ENCODE measurements around the gene ALDOC.

DNA sequence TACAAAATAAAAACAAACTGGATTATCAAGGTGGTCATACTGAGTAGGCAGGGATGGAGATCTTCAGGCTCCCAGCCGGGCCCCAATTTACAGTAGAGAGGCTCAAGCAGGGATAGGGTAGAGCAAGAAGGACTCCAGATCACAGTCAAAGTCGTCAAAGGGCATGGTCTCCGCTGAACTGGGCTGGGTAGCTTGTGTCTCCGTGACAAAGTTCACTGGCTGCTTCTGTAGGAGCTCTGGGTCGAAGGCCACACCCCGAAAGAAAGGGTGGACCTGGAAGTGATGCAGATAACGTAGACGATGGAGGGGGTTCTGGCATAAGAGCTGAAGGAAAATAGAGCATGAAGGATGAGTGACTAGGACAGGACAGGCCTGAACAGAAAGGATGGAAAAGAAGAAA is 33.7 kb upstream of the ALDOC start:
- TF ChIP-seq, protein P1, sequence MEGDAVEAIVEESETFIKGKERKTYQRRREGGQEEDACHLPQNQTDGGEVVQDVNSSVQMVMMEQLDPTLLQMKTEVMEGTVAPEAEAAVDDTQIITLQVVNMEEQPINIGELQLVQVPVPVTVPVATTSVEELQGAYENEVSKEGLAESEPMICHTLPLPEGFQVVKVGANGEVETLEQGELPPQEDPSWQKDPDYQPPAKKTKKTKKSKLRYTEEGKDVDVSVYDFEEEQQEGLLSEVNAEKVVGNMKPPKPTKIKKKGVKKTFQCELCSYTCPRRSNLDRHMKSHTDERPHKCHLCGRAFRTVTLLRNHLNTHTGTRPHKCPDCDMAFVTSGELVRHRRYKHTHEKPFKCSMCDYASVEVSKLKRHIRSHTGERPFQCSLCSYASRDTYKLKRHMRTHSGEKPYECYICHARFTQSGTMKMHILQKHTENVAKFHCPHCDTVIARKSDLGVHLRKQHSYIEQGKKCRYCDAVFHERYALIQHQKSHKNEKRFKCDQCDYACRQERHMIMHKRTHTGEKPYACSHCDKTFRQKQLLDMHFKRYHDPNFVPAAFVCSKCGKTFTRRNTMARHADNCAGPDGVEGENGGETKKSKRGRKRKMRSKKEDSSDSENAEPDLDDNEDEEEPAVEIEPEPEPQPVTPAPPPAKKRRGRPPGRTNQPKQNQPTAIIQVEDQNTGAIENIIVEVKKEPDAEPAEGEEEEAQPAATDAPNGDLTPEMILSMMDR (conservative IDR thresholded peaks at IDR 0.05; ENCODE audit: low read depth in 2 of 2) = no peak
- TF ChIP-seq EZH2phosphoT487 (IDR thresholded peaks at IDR 0.05; ENCODE audit: unreplicated experiment) (no peak), EZH2 (IDR thresholded peaks at IDR 0.05; ENCODE audit: low read depth, unreplicated experiment) (no peak), POLR2AphosphoS5 (IDR thresholded peaks at IDR 0.05; ENCODE audit: low read depth) (no peak), CREB1 (CRISPR knock-in tag; IDR thresholded peaks at IDR 0.05; ENCODE audit: low read depth) (no peak)
- TF ChIP-seq, protein P2, sequence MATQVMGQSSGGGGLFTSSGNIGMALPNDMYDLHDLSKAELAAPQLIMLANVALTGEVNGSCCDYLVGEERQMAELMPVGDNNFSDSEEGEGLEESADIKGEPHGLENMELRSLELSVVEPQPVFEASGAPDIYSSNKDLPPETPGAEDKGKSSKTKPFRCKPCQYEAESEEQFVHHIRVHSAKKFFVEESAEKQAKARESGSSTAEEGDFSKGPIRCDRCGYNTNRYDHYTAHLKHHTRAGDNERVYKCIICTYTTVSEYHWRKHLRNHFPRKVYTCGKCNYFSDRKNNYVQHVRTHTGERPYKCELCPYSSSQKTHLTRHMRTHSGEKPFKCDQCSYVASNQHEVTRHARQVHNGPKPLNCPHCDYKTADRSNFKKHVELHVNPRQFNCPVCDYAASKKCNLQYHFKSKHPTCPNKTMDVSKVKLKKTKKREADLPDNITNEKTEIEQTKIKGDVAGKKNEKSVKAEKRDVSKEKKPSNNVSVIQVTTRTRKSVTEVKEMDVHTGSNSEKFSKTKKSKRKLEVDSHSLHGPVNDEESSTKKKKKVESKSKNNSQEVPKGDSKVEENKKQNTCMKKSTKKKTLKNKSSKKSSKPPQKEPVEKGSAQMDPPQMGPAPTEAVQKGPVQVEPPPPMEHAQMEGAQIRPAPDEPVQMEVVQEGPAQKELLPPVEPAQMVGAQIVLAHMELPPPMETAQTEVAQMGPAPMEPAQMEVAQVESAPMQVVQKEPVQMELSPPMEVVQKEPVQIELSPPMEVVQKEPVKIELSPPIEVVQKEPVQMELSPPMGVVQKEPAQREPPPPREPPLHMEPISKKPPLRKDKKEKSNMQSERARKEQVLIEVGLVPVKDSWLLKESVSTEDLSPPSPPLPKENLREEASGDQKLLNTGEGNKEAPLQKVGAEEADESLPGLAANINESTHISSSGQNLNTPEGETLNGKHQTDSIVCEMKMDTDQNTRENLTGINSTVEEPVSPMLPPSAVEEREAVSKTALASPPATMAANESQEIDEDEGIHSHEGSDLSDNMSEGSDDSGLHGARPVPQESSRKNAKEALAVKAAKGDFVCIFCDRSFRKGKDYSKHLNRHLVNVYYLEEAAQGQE (IDR thresholded peaks at IDR 0.05; ENCODE audit: unreplicated experiment) = no peak
- TF ChIP-seq, protein P3, sequence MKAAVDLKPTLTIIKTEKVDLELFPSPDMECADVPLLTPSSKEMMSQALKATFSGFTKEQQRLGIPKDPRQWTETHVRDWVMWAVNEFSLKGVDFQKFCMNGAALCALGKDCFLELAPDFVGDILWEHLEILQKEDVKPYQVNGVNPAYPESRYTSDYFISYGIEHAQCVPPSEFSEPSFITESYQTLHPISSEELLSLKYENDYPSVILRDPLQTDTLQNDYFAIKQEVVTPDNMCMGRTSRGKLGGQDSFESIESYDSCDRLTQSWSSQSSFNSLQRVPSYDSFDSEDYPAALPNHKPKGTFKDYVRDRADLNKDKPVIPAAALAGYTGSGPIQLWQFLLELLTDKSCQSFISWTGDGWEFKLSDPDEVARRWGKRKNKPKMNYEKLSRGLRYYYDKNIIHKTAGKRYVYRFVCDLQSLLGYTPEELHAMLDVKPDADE (IDR thresholded peaks at IDR 0.05) = no peak
